Measurements from ENCODE around the gene CAPN15.
A peak's percentile ranks its signal among the peaks of the same experiment; 100 is the strongest.
"Not testable (repeated sequence)": the region's sequence is repeated elsewhere in the genome, so short reads cannot be mapped to it uniquely, and the experiment has no call there.

CAPN15 gene

GRCh38 chr16:527015-527903 is at the start of gene CAPN15:
Gene CAPN15, plus strand, starts transcription at chr16:527712. Its CDS starts 19,127 bp downstream, at chr16:546839.
- peak; percentile 83 for DNase-seq

GRCh38 chr16:478287-478686 is 49.2 kb upstream of the CAPN15 start:
- not testable (repeated sequence) for DNase-seq

- DNase-seq: no peak
Observed at GRCh38 chr16:482468-483185, 44.9 kb upstream of the CAPN15 start.

GRCh38 chr16:483341-484075 is 44.0 kb upstream of the CAPN15 start:
- DNase-seq: no peak

- no peak for DNase-seq
Observed at GRCh38 chr16:489606-490005, 37.9 kb upstream of the CAPN15 start.

GRCh38 chr16:490768-491167 is 36.7 kb upstream of the CAPN15 start:
- no peak for DNase-seq

- DNase-seq: no peak
Observed at GRCh38 chr16:491220-491919, 36.1 kb upstream of the CAPN15 start.

GRCh38 chr16:492211-492875 is 35.2 kb upstream of the CAPN15 start:
- no peak for DNase-seq

- not testable (repeated sequence) for DNase-seq
Observed at GRCh38 chr16:494676-495075, 32.8 kb upstream of the CAPN15 start.

GRCh38 chr16:495127-495748 is 32.3 kb upstream of the CAPN15 start:
- DNase-seq: peak; percentile 20

GRCh38 chr16:496097-496886 is 31.2 kb upstream of the CAPN15 start:
- no peak for DNase-seq

GRCh38 chr16:497258-497657 is 30.3 kb upstream of the CAPN15 start:
- DNase-seq: no peak

GRCh38 chr16:499924-500323 is 27.6 kb upstream of the CAPN15 start:
- DNase-seq: no peak

- no peak for DNase-seq
Observed at GRCh38 chr16:500709-501108, 26.8 kb upstream of the CAPN15 start.

- DNase-seq: no peak
Observed at GRCh38 chr16:502179-502943, 25.2 kb upstream of the CAPN15 start.

GRCh38 chr16:503150-504071 is 24.1 kb upstream of the CAPN15 start:
- DNase-seq: no peak

GRCh38 chr16:505479-506245 is 21.9 kb upstream of the CAPN15 start:
- no peak for DNase-seq

GRCh38 chr16:506246-506546 is 21.3 kb upstream of the CAPN15 start:
- no peak for DNase-seq
